Measurements from ENCODE around the gene B4GALNT3.
A peak's percentile ranks its signal among the peaks of the same experiment; 100 is the strongest.

Gene B4GALNT3

GRCh38 chr12:553216-554000, 93.7 kb downstream of the B4GALNT3 start:
- DNase-seq (ENCODE audit: extremely low read depth in 1 of 2, low read depth in 1 of 2): peak in 1 of 2 donors; percentile 25

GRCh38 chr12:554001-554285, 94.2 kb downstream of the B4GALNT3 start:
- no peak for DNase-seq (ENCODE audit: extremely low read depth in 1 of 2, low read depth in 1 of 2)

- DNase-seq (ENCODE audit: extremely low read depth in 1 of 2, low read depth in 1 of 2): no peak
Measured at GRCh38 chr12:556498-556897, 96.8 kb downstream of the B4GALNT3 start.

- no peak for DNase-seq (ENCODE audit: extremely low read depth in 1 of 2, low read depth in 1 of 2)
Measured at GRCh38 chr12:558580-558979, 98.8 kb downstream of the B4GALNT3 start.

- no peak for DNase-seq (ENCODE audit: extremely low read depth in 1 of 2, low read depth in 1 of 2)
Measured at GRCh38 chr12:559208-559905, 99.6 kb downstream of the B4GALNT3 start.

- no peak for DNase-seq (ENCODE audit: extremely low read depth in 1 of 2, low read depth in 1 of 2)
Measured at GRCh38 chr12:559906-560455, 100.2 kb downstream of the B4GALNT3 start.

- no peak for DNase-seq (ENCODE audit: extremely low read depth in 1 of 2, low read depth in 1 of 2)
Measured at GRCh38 chr12:560691-561390, 101.1 kb downstream of the B4GALNT3 start.

GRCh38 chr12:561391-561705, 101.6 kb downstream of the B4GALNT3 start:
- DNase-seq (ENCODE audit: extremely low read depth in 1 of 2, low read depth in 1 of 2): no peak

- DNase-seq (ENCODE audit: extremely low read depth in 1 of 2, low read depth in 1 of 2): no peak
Measured at GRCh38 chr12:561908-562593, 102.3 kb downstream of the B4GALNT3 start.

GRCh38 chr12:562634-563033, 102.9 kb downstream of the B4GALNT3 start:
- no peak for DNase-seq (ENCODE audit: extremely low read depth in 1 of 2, low read depth in 1 of 2)

GRCh38 chr12:563250-563781, 103.6 kb downstream of the B4GALNT3 start:
- DNase-seq (ENCODE audit: extremely low read depth in 1 of 2, low read depth in 1 of 2): no peak

- no peak for DNase-seq (ENCODE audit: extremely low read depth in 1 of 2, low read depth in 1 of 2)
Measured at GRCh38 chr12:563787-564298, 104.1 kb downstream of the B4GALNT3 start.

GRCh38 chr12:565161-565560, 105.4 kb downstream of the B4GALNT3 start:
- DNase-seq (ENCODE audit: extremely low read depth in 1 of 2, low read depth in 1 of 2): no peak

- no peak for DNase-seq (ENCODE audit: extremely low read depth in 1 of 2, low read depth in 1 of 2)
Measured at GRCh38 chr12:565589-566105, 105.9 kb downstream of the B4GALNT3 start.

GRCh38 chr12:568486-568885, 108.7 kb downstream of the B4GALNT3 start:
- no peak for DNase-seq (ENCODE audit: extremely low read depth in 1 of 2, low read depth in 1 of 2)

- DNase-seq (ENCODE audit: extremely low read depth in 1 of 2, low read depth in 1 of 2): no peak
Measured at GRCh38 chr12:569091-569676, 109.4 kb downstream of the B4GALNT3 start.

- peak; percentile 61 to 74 for DNase-seq (ENCODE audit: extremely low read depth in 1 of 2, low read depth in 1 of 2)
Measured at GRCh38 chr12:569803-570434, 110.2 kb downstream of the B4GALNT3 start.

- DNase-seq (ENCODE audit: extremely low read depth in 1 of 2, low read depth in 1 of 2): no peak
Measured at GRCh38 chr12:570435-570920, 110.7 kb downstream of the B4GALNT3 start.

All from stimulated activated CD8-positive, alpha-beta memory T cell treated with anti-CD3 and anti-CD28 coated beads, Interleukin-7, amount 100 ng/mL, for 48 hours (primary cell).